PC-9 (cell line): ENCODE measurements around the gene CKS1B.

Source experiments
- EZH2 ChIP-seq: fragments of 200-600 bp; sonication (generic); IDR thresholded peaks from 2 replicates; pipeline ENCODE4 v1.8.0; 2017; ENCODE audit warnings: antibody characterized with exemption, low read depth
- TF ChIP-seq, protein P1 (sequence below): fragments of 200-600 bp; sonication (generic); conservative IDR thresholded peaks from 2 replicates; pipeline ENCODE4 v1.6.1; 2017; ENCODE audit warnings: mixed run types, antibody characterized with exemption, mild to moderate bottlenecking, moderate library complexity

GRCh38 chr1:154944401-154945159 lies 29.9 kb upstream of the CKS1B start:
- TF ChIP-seq, protein P1, sequence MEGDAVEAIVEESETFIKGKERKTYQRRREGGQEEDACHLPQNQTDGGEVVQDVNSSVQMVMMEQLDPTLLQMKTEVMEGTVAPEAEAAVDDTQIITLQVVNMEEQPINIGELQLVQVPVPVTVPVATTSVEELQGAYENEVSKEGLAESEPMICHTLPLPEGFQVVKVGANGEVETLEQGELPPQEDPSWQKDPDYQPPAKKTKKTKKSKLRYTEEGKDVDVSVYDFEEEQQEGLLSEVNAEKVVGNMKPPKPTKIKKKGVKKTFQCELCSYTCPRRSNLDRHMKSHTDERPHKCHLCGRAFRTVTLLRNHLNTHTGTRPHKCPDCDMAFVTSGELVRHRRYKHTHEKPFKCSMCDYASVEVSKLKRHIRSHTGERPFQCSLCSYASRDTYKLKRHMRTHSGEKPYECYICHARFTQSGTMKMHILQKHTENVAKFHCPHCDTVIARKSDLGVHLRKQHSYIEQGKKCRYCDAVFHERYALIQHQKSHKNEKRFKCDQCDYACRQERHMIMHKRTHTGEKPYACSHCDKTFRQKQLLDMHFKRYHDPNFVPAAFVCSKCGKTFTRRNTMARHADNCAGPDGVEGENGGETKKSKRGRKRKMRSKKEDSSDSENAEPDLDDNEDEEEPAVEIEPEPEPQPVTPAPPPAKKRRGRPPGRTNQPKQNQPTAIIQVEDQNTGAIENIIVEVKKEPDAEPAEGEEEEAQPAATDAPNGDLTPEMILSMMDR = no peak
- TF ChIP-seq EZH2 = no peak
